Stimulated activated CD4-positive, alpha-beta T cell treated with anti-CD3 and anti-CD28 coated beads, Interleukin-2, amount 100 ng/mL, for 4 hours (primary cell): ENCODE measurements around the gene GPSM1.
A peak's percentile ranks its signal among the peaks of the same experiment; 100 is the strongest.
"Not testable (repeated sequence)": the region's sequence is repeated elsewhere in the genome, so short reads cannot be mapped to it uniquely, and the experiment has no call there.

Experiments
- DNase-seq: peaks from one replicate; pipeline ENCODE4 v3.0.0-alpha.2; 2020; ENCODE audit warnings: low read depth

The GPSM1 gene

GRCh38 chr9:136397643-136398042 is 70.3 kb downstream of the GPSM1 start:
- DNase-seq, result no peak

DNA sequence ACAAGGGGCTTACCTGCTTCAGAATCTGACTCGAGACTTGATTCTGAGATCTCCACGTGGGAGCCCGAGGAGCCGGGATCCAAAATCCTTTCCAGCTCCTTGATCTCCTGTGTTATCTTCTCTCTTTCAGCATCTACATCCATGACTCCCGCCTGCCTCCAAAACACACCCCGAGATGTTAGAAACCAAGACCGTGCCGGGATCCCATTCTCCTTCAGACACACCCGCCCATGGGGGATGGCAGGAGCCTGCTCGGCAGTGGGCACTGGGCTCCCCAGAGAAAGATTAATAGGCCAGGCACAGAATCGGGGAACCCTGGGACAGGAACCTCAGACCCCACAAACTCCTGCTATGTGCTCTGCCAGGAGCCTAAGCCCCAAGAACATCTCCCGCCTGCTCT is 70.9 kb downstream of the GPSM1 start:
- DNase-seq, result no peak

GRCh38 chr9:136399176-136400037 is 72.1 kb downstream of the GPSM1 start:
- DNase-seq, result peak; percentile 26

GRCh38 chr9:136400038-136400834 is 72.9 kb downstream of the GPSM1 start, which contains the start of gene SNAPC4:
Gene SNAPC4 (minus strand): TSS chr9:136400170. CDS start chr9:136398428, 1,742 bp downstream.
- DNase-seq, result peak; percentile 80

GRCh38 chr9:136401173-136401922 is 74.0 kb downstream of the GPSM1 start:
- no peak for DNase-seq

- DNase-seq, result no peak
These were observed 74.7 kb downstream of the GPSM1 start for GRCh38 chr9:136402067-136402466.

- DNase-seq, result peak; percentile 77
These were observed 76.2 kb downstream of the GPSM1 start for GRCh38 chr9:136403538-136403914.

DNA sequence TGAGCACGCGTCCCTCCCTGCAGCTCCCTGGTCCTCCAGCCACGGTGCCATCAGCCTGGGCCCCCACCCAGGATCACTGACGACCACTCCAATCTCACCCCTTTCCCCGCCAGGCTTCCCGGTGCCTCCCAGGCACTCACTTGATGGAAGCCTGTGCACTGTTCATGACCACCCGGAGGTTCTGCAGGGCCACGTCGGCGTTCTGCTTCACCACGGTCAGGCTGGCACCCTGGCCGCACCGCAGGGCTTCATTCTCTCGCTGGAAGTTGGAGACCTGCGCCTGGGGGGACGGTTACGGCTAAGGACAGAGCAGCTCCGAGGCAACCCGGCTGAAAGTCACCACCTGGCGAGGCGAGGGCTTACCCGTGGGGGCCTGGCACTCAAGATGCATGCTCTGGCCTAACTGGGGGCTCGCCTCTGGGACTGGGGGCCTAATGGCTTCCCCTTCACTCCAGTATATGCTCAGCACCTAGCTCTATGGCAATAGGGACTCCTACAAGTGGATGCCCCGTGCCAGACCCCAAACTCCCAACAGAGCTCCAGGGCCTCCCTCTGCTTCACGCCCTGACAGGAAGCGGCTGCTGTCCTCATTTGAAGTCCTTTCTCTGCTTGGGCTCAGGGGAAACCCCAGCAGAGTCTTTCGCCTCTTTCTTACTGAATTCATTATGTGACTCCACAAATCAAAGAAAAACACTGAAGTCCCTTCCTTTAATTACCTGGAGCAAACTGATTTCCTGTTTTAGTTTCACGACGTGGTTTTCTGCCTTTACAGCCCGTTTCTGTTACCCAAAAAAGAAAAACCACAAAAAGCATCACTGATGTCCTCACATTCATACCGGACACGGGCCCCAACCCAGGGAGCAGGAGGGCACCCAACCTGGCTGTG is 76.8 kb downstream of the GPSM1 start:
- no peak for DNase-seq

DNA sequence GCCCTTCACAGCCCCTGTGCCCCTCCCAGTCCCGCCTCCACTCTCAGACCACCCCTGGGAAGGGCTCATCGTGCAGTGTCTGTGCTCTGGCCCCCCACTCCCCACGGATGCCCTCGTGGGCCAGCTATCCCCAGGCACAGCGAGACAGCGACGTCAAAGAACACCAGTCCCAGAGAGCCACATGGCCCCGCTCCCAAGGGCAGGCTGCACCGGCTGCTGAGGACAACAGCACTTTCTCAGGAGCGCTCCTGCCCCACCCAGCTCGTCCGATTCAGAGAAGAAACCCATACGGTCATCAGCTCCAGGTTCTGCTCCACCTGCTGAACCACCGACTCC is 77.4 kb downstream of the GPSM1 start:
- no peak for DNase-seq

GRCh38 chr9:136405481-136405880 is 78.1 kb downstream of the GPSM1 start:
- DNase-seq, result no peak

DNA sequence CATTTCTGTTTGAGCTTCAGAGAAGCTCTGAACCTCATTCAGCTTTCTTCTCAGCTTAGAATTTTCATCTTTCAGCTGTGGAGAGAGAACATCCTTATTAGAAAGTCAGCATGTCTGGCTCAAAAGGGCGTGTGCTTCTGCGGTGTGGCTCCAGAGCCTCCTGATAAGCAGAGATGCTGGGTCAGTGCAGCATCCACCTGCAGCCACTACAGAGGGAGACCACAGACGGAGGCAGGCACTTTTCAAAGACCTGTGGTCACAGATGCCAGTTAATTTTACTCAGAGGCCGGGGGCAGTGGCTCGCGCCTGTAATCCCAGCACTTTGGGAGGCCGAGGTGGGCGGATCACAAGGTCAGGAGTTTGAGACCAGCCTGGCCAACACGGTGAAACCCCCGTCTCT is 78.6 kb downstream of the GPSM1 start:
- DNase-seq, result not testable (repeated sequence)

DNA sequence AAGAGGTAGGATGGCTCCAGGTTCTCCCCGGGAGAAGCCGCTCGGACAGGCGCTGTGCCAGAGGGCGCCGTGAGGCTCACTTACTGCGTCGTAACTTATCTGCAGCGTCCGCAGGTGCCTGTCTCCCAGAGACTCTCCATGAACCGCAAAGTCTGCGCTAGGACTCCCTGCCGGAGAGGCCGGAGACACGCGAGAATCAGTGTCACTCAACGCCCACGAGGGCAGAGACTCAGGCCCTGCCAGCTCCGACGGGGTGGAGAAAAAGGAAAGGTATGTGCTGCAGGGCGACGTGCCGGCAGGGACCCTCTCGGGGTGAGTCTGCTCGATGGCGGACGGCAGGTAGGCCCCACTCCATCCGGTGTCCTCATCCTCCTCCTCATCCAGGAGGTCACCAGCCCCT is 79.7 kb downstream of the GPSM1 start:
- DNase-seq, result not testable (repeated sequence)

DNA sequence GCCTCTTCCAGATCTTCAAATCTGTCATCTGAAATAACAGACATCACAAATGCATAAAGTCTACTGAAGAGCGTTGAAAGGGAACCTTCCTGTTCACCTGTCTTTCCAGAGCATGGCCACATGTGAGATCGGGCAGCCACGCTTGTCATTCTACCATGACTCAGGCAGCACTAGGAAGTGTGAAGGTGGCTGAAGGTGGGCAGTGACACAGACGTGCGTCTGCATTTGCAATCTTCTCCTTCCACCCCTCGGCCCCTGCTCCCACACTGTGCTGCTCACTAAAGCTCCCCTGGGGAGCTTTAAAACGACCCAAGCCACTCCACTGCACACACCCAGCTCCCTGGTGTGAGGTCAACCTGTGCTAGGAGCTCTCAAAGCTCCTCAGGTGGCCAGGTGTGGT is 80.6 kb downstream of the GPSM1 start:
- no peak for DNase-seq
